Stimulated activated CD8-positive, alpha-beta memory T cell treated with anti-CD3 and anti-CD28 coated beads, Interleukin-4, amount 100 ng/mL, for 24 hours (primary cell): ENCODE data around the gene TNFAIP8.

Source experiments
- DNase-seq: peaks from one replicate; pipeline ENCODE4 v3.0.0-alpha.2; 2020; ENCODE audit warnings: low read depth

Gene TNFAIP8

GRCh38 chr5:119370486-119370885 is 14.7 kb downstream of the TNFAIP8 start:
- no peak for DNase-seq

- DNase-seq: no peak
Observed at GRCh38 chr5:119371146-119371545, 15.3 kb downstream of the TNFAIP8 start.

- no peak for DNase-seq
Observed at GRCh38 chr5:119373449-119373858, 17.6 kb downstream of the TNFAIP8 start.

GRCh38 chr5:119374901-119375300 is 19.1 kb downstream of the TNFAIP8 start:
- no peak for DNase-seq

- no peak for DNase-seq
Observed at GRCh38 chr5:119377066-119377465, 21.2 kb downstream of the TNFAIP8 start.

GRCh38 chr5:119378075-119378700 is 22.4 kb downstream of the TNFAIP8 start:
- DNase-seq: no peak

GRCh38 chr5:119379096-119379495 is 23.3 kb downstream of the TNFAIP8 start:
- no peak for DNase-seq

GRCh38 chr5:119379942-119380547 is 24.2 kb downstream of the TNFAIP8 start:
- no peak for DNase-seq

- no peak for DNase-seq
Observed at GRCh38 chr5:119382169-119382568, 26.4 kb downstream of the TNFAIP8 start.

- DNase-seq: no peak
Observed at GRCh38 chr5:119383008-119383407, 27.2 kb downstream of the TNFAIP8 start.

- no peak for DNase-seq
Observed at GRCh38 chr5:119385136-119385535, 29.3 kb downstream of the TNFAIP8 start.

GRCh38 chr5:119385536-119386128 is 29.8 kb downstream of the TNFAIP8 start:
- no peak for DNase-seq

GRCh38 chr5:119386596-119387344 is 31.0 kb downstream of the TNFAIP8 start:
- no peak for DNase-seq

GRCh38 chr5:119387945-119388618 is 32.3 kb downstream of the TNFAIP8 start:
- DNase-seq: no peak

- no peak for DNase-seq
Observed at GRCh38 chr5:119388619-119389190, 32.9 kb downstream of the TNFAIP8 start.

- DNase-seq: no peak
Observed at GRCh38 chr5:119389288-119390030, 33.6 kb downstream of the TNFAIP8 start.

- DNase-seq: no peak
Observed at GRCh38 chr5:119390404-119390803, 34.6 kb downstream of the TNFAIP8 start.

GRCh38 chr5:119393201-119393691 is 37.4 kb downstream of the TNFAIP8 start:
- DNase-seq: no peak

- DNase-seq: no peak
Observed at GRCh38 chr5:119393746-119394145, 37.9 kb downstream of the TNFAIP8 start.

GRCh38 chr5:119395080-119395836 is 39.4 kb downstream of the TNFAIP8 start:
- DNase-seq: no peak
